HL-60 (cell line): ENCODE data around the gene CCR1.

Experiments used
- DNase-seq, 2 experiments: peaks; one replicate each; pipeline ENCODE4 v3.0.0-alpha.2; 2010 to 2020; ENCODE audit warnings: low read depth in 1 of 2, low spot score in 1 of 2
- H3K27ac ChIP-seq: fragments of 250-450 bp; sonication (Bioruptor Pico); replicated peaks from 2 replicates; pipeline ENCODE4 v1.5.1; 2020; ENCODE audit warnings: mild to moderate bottlenecking, moderate library complexity
- H3K27me3 ChIP-seq: fragments of 250-450 bp; sonication (Bioruptor Pico); 2 replicates; pipeline ENCODE4 v1.5.1; 2021; ENCODE audit warnings: mild to moderate bottlenecking, moderate library complexity; ENCODE audit not compliant: insufficient read depth, poor library complexity, severe bottlenecking
- H3K4me3 ChIP-seq: replicated peaks from 2 replicates; pipeline ENCODE4 v1.5.1; 2011; ENCODE audit warnings: mild to moderate bottlenecking, control low read depth, low read length; ENCODE audit not compliant: insufficient read depth
- CTCF ChIP-seq: IDR thresholded peaks from one replicate; pipeline ENCODE4 v1.5.1; 2011; ENCODE audit warnings: low read length, control low read depth, inconsistent platforms; ENCODE audit not compliant: insufficient read depth
- GABPA ChIP-seq: IDR thresholded peaks from 2 replicates; pipeline ENCODE4 v1.6.1; 2012; ENCODE audit warnings: low read depth
- POLR2AphosphoS5 ChIP-seq: IDR thresholded peaks from 2 replicates; pipeline ENCODE4 v1.6.1; 2012; ENCODE audit warnings: low read depth
- SPI1 ChIP-seq: IDR thresholded peaks from 2 replicates; pipeline ENCODE4 v1.6.1; 2012; ENCODE audit warnings: low read depth, mild to moderate bottlenecking, borderline replicate concordance
- TF ChIP-seq, protein P1 (sequence below): IDR thresholded peaks from 2 replicates; pipeline ENCODE4 v1.6.1; 2012; ENCODE audit warnings: low read depth; ENCODE audit not compliant: insufficient replicate concordance

CCR1 gene

GRCh38 chr3:46233194-46233593, 25.1 kb upstream of the CCR1 start:
- DNase-seq, result peak in 1 of 2 experiments; percentile 60
- no peaks in the 10 kb centered on the region for H3K27me3 ChIP-seq
- TF ChIP-seq GABPA, result no peak
- no peak for TF ChIP-seq CTCF
- TF ChIP-seq, protein P1, sequence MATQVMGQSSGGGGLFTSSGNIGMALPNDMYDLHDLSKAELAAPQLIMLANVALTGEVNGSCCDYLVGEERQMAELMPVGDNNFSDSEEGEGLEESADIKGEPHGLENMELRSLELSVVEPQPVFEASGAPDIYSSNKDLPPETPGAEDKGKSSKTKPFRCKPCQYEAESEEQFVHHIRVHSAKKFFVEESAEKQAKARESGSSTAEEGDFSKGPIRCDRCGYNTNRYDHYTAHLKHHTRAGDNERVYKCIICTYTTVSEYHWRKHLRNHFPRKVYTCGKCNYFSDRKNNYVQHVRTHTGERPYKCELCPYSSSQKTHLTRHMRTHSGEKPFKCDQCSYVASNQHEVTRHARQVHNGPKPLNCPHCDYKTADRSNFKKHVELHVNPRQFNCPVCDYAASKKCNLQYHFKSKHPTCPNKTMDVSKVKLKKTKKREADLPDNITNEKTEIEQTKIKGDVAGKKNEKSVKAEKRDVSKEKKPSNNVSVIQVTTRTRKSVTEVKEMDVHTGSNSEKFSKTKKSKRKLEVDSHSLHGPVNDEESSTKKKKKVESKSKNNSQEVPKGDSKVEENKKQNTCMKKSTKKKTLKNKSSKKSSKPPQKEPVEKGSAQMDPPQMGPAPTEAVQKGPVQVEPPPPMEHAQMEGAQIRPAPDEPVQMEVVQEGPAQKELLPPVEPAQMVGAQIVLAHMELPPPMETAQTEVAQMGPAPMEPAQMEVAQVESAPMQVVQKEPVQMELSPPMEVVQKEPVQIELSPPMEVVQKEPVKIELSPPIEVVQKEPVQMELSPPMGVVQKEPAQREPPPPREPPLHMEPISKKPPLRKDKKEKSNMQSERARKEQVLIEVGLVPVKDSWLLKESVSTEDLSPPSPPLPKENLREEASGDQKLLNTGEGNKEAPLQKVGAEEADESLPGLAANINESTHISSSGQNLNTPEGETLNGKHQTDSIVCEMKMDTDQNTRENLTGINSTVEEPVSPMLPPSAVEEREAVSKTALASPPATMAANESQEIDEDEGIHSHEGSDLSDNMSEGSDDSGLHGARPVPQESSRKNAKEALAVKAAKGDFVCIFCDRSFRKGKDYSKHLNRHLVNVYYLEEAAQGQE, result no peak
- no peak for TF ChIP-seq POLR2AphosphoS5
- TF ChIP-seq SPI1, result no peak
- H3K27ac ChIP-seq, result peak overlapping the region; percentile 66
- H3K4me3 ChIP-seq, result no peak overlapping the region

DNA sequence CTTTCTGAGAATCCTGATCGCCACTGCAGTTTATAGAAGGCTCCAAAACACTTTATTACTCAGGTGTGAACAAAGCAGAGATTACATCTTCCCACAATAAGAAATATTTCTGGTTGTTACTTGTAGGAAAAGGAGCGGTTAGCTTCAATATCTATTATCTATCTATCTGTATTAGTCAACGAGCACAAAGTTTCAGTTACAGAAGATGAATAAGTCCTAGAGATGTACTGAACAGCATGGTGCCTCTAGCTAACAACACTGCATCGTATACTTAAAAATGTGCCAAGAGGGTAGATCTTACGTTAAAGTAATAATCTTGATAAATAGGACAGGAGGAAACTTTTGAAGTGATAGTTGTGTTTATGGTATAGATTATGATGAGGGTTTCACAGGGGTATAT, 23.2 kb upstream of the CCR1 start:
- DNase-seq, result no peak
- TF ChIP-seq, protein P1, result no peak
- TF ChIP-seq POLR2AphosphoS5 (no peak), GABPA (no peak), CTCF (no peak)
- Histone ChIP-seq H3K4me3 (no peak overlapping the region), H3K27ac (no peak overlapping the region), H3K27me3 (no peaks in the 10 kb centered on the region)

DNA sequence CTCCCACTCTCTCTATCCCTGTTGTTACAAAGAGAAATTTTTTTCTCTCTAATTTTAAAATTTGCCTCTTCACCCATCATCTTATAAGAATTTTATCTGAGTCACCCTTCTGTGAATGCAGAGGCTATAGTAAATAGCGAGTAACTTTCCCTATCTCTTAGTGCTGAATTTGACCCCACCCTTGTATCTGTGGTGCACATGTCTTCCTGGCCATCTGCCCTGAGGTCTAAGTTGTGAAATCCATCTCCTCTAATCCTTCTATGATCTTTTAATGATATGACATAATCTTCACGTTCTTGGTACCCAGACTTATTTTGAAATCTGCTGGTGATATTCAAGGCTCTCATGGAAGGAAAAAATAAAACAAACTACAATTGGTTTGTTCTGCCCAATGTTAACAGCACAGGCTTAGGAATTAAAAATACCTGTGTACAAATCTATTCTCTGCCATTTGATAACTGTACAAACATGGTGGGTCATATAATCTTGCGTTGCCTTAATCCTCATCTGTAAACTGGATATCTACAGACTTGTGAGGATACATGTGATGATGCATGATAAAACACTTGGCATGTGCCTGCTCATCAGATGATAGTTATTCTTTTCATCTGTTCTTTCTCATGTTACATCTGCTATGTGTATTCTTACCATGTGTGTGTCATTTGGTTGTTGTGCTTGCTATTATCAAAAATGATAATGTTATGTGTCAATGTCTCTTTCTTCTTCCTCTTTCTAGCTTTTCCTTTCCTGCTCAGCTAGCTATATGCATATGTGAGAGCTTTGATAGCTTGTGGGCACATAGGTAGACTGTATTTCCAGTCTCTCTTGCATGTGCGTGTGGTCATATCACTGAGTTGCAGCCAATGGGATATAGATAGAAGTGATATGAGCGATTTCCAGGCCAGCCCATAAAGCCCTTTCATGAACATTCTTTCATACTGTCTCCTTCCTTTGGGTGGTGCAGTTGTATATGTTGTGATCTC, 20.4 kb upstream of the CCR1 start:
- TF ChIP-seq GABPA (no peak), SPI1 (no peak), CTCF (no peak), POLR2AphosphoS5 (peak; percentile 81)
- TF ChIP-seq, protein P1, result peak; percentile 91
- Histone ChIP-seq H3K4me3 (no peak overlapping the region), H3K27ac (peak overlapping the region; percentile 26; the same call in 1 of the 2 replicates), H3K27me3 (no peaks in the 10 kb centered on the region)
- peak; percentile 80 to 84 for DNase-seq
